Upper lobe of left lung (tissue), 6 donors: Measurements from ENCODE around the gene SUMF2. TPM values are rescaled to one million over a fixed set of nuclear protein-coding genes. Genes with fewer than 3 reads are reported as not detected.
"Not testable (repeated sequence)": the region's sequence is repeated elsewhere in the genome, so short reads cannot be mapped to it uniquely, and the experiment has no call there.

Experiments
- ATAC-seq, 2 donors: fragments of 200-7000 bp; cut with Tn5 transposase; one replicate each; pipeline ENCODE4 v1.9.1; 2022; ENCODE audit warnings: mild to moderate bottlenecking in 2 of 2, moderate library complexity in 2 of 2; ENCODE audit not compliant: low FRiP score in 2 of 2
- DNase-seq, 2 donors: peaks; one replicate each; pipeline ENCODE4 v3.0.0-alpha.2; 2019 to 2020
- H3K27ac ChIP-seq, 4 donors: fragments of 200-600 bp; sonication (generic); one replicate each; pipeline ENCODE4 v1.5.1; 2016 to 2019
- H3K27me3 ChIP-seq, 4 donors: fragments of 200-600 bp; sonication (generic); one replicate each; pipeline ENCODE4 v1.5.1; 2017 to 2019
- H3K36me3 ChIP-seq, 4 donors: fragments of 200-600 bp; sonication (generic); one replicate each; pipeline ENCODE4 v1.5.1; 2016 to 2019
- H3K4me1 ChIP-seq, 4 donors: fragments of 200-600 bp; sonication (generic); one replicate each; pipeline ENCODE4 v1.5.1; 2018 to 2019
- H3K4me3 ChIP-seq, 4 donors: fragments of 200-600 bp; sonication (generic); one replicate each; pipeline ENCODE4 v1.5.1; 2017 to 2019; ENCODE audit warnings: mild to moderate bottlenecking in 2 of 4, moderate library complexity in 1 of 4
- H3K9me3 ChIP-seq, 4 donors: fragments of 200-600 bp; sonication (generic); one replicate each; pipeline ENCODE4 v1.5.1; 2018 to 2019
- CTCF ChIP-seq, 6 experiments: fragments of 450-650 bp in 4 of 6; fragments of 200-600 bp in 2 of 6; sonication (generic) in 2 of 6; IDR thresholded peaks; one replicate each; pipeline ENCODE4 v1.5.1; 2016 to 2019; ENCODE audit warnings: antibody characterized with exemption in 6 of 6
- EP300 ChIP-seq, 4 donors: sonication (generic); formaldehyde crosslinking; IDR thresholded peaks; one replicate each; pipeline ENCODE4 v1.5.1; 2017; ENCODE audit warnings: antibody characterized with exemption in 4 of 4, control low read depth in 2 of 4
- POLR2A ChIP-seq, 4 donors: fragments of 450-650 bp; IDR thresholded peaks; one replicate each; pipeline ENCODE4 v1.5.1; 2016 to 2017; ENCODE audit warnings: antibody characterized with exemption in 4 of 4, mild to moderate bottlenecking in 2 of 4
- POLR2AphosphoS5 ChIP-seq, 2 donors: sonication (generic); formaldehyde crosslinking; IDR thresholded peaks; one replicate each; pipeline ENCODE4 v1.5.1; 2017; ENCODE audit warnings: antibody characterized with exemption in 2 of 2
- WGBS, 2 donors: methylation state at CpG; one replicate each; pipeline ENCODE4 v1.1.5; 2017 to 2018; 5-methylcytosine and 5-hydroxymethylcytosine counted together
- total RNA-seq, 6 donors: library from RNA; depleted of rRNA in 4 of 6; stranded (reverse); fragments of >200 nt in 4 of 6; gene quantifications; one replicate each; pipeline versions ENCODE4 v1.1.0 to v1.2.1, GENCODE V29; 2016 to 2021
- donor health status: DM: no; HTN: no; CAD: no; lungs with moderate emphysema.
- donor health status: DM: no; HTN: yes; CAD: no; lungs with severe emphysema.

SUMF2 gene
- total RNA-seq, 6 donors from 2014 or later: 85.9 to 185 (median 155) TPM

GRCh38 chr7:56028942-56029630 is 35.0 kb upstream of the SUMF2 start:
- Histone ChIP-seq H3K9me3 (no peaks in the 10 kb centered on the region), H3K27me3 (no peaks in the 10 kb centered on the region), H3K36me3 (peaks cover 0 to 6% (median 5%) of the 10 kb centered on the region in 4 donors), H3K4me1 (peaks cover 0 to 8% (median 6%) of the 10 kb centered on the region in 4 donors), H3K4me3 (no peak overlapping the region), H3K27ac (no peak overlapping the region)
- DNase-seq (no peak), ATAC-seq (no peak)
- WGBS, 2 donors: 88 to 93% methylated on average over 9 of the region's 9 CpGs
- TF ChIP-seq POLR2AphosphoS5 (IDR thresholded peaks at IDR 0.05) (no peak), EP300 (IDR thresholded peaks at IDR 0.05) (no peak), POLR2A (IDR thresholded peaks at IDR 0.05) (no peak), CTCF (IDR thresholded peaks at IDR 0.05) (no peak)

- Histone ChIP-seq H3K36me3 (peaks cover 0 to 6% (median 5%) of the 10 kb centered on the region in 4 donors), H3K9me3 (no peaks in the 10 kb centered on the region), H3K27me3 (no peaks in the 10 kb centered on the region), H3K4me1 (peaks cover 0 to 14% (median 7%) of the 10 kb centered on the region in 4 donors), H3K4me3 (no peak overlapping the region), H3K27ac (no peak overlapping the region)
- 93 to 95% methylated on average over 8 of the region's 8 CpGs for WGBS, 2 donors
- DNase-seq: no peak
- TF ChIP-seq POLR2A (IDR thresholded peaks at IDR 0.05): no peak
- TF ChIP-seq EP300 (IDR thresholded peaks at IDR 0.05): no peak
- no peak for TF ChIP-seq POLR2AphosphoS5 (IDR thresholded peaks at IDR 0.05)
- no peak for TF ChIP-seq CTCF (IDR thresholded peaks at IDR 0.05)
- no peak for ATAC-seq
Observed at GRCh38 chr7:56030340-56030739, 33.7 kb upstream of the SUMF2 start.

DNA sequence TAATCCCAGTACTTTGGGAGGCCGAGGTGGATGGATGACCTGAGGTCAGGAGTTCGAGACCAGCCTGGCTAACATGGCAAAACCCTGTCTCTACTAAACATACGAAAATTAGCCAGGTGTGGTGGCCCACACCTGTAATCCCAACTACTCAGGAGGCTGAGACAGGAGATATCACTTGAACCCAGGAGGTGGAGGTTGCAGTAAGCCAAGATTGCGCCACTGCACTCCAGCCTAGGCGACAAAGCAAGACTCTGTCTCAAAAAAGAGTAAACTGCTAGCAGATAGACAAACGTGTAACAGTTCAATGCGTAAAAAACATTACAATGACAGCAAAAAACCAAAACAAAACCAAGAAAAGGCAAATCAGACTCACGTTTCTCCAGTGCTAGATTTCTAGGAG is 32.5 kb upstream of the SUMF2 start:
- not testable (repeated sequence) for H3K27ac ChIP-seq, H3K36me3 ChIP-seq, H3K27me3 ChIP-seq, H3K4me3 ChIP-seq, ATAC-seq, H3K9me3 ChIP-seq, DNase-seq
- 77 to 82% methylated on average over 7 to 8 of the region's 8 CpGs for WGBS, 2 donors
- H3K4me1 ChIP-seq: peaks cover 0 to 14% (median 7%) of the 10 kb centered on the region in 4 donors

DNA sequence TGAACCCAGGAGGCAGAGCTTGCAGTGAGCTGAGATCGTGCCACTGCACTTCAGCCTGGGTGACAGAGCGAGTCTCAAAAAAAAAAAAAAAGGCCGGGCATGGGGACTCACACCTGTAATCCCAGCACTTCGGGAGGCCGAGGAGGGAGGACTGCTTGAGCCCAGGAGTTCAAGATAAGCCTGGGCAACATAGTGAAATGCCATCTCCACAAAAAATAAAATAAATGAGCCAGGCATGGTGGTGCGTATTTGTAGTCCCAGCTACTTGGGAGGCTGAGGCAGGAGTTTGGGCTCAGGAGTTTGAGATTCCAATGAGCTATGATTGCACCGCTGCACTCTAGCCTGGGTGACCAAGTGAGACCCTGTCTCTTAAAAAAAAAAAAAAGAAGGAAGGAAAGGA is 31.5 kb upstream of the SUMF2 start:
- H3K27me3 ChIP-seq, H3K27ac ChIP-seq, DNase-seq, H3K36me3 ChIP-seq, H3K9me3 ChIP-seq, ATAC-seq, H3K4me3 ChIP-seq: not testable (repeated sequence)
- H3K4me1 ChIP-seq: peaks cover 0 to 14% (median 7%) of the 10 kb centered on the region in 4 donors
- WGBS, 2 donors: 96 to 99% methylated on average over 7 of the region's 7 CpGs

DNA sequence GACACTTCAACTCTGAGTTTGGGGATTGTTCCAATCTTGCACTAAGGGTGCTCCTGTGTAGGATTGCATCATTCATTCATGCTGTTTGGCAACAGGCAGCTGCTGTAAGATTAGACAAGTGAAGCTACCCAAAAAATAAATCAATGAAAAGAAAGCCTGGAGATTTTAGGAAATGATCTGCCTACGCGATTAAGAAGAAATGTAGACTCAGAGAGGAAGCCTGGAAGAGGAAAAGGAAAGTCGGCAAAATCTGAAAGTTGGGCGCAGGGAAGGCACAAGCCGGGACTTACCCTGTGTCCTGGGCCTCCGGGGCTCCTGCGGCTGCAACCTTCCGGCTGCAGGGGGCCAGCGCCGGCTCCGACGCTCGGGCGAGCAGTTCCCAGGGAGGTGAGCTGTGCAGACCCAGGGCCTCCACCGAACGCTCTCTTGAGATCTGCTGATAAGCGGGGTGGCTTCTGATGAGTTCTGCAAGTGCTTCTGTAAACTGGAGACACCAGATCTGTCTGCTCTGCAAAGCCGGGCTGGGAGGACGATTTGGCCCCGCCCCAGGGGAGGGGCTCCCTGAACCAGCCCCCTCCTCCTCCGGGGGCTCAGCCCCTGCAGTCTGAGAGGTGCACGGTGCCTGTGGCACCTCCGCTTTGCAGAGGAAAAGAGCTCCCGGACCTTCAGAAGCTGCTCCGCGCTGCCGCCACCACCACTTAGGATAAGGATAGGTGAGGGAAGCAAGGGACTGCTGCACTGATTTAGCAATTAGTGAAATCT is 30.2 kb upstream of the SUMF2 start:
- Histone ChIP-seq H3K36me3 (peaks cover 0 to 6% (median 5%) of the 10 kb centered on the region in 4 donors), H3K27me3 (no peaks in the 10 kb centered on the region), H3K27ac (peak overlapping the region in 3 of 4 donors; percentile 24 to 71 (median 57)), H3K4me3 (peak overlapping the region; percentile 65 to 82 (median 72)), H3K9me3 (no peaks in the 10 kb centered on the region), H3K4me1 (peaks cover 0 to 14% (median 7%) of the 10 kb centered on the region in 4 donors)
- TF ChIP-seq CTCF (IDR thresholded peaks at IDR 0.05): peak in 4 of 6 experiments; percentile 22 to 53 (median 28)
- no peak for TF ChIP-seq POLR2A (IDR thresholded peaks at IDR 0.05)
- ATAC-seq (peak; percentile 89 to 92), DNase-seq (peak; percentile 68 to 86)
- 0% methylated on average over 8 to 22 of the region's 27 CpGs for WGBS, 2 donors
